ENCODE measurements around the gene NKX2-3. TPM values are rescaled to one million over a fixed set of nuclear protein-coding genes. Genes with fewer than 3 reads are reported as not detected.

Gene NKX2-3
- total and polyA plus RNA-seq, 2 experiments from 2014 or later: 0.17 TPM; not detected in 1

DNA sequence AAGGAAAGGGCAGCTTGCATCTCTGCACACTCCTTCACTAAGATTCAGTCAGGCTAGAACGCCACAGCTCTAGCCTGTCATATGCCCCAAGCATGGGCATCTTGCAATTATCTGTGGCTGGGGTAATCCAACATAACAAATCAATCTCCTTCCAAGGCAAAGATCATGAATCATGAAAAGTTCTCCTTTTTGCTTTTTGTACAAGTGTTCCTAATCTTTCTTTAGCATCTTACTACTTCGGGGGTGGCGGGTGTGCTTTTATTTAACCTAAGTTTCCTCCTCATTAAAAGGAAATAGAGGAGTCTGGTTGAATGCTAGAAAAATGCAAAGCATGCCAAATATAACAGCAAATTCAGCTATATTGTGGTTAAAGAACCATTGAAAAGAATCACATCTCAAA lies 43.5 kb upstream of the NKX2-3 start:
- H3K36me3 ChIP-seq (replicated peaks; ENCODE audit: insufficient read depth, low read depth): no peaks in the 10 kb centered on the region
- H4K20me1 ChIP-seq (ENCODE audit: insufficient read depth, poor library complexity, severe bottlenecking): no peaks in the 10 kb centered on the region
- H3K27ac ChIP-seq: no peak overlapping the region
- no peak overlapping the region for H3K4me2 ChIP-seq
- 82% methylated on average over 3 of the region's 3 CpGs for WGBS (ENCODE audit: low lambda C conversion rate, missing lambda C conversion rate)
- no peaks in the 10 kb centered on the region for H3K9me2 ChIP-seq (replicated peaks; ENCODE audit: insufficient read depth)
- no peak for DNase-seq (ENCODE audit: low spot score)
- TF ChIP-seq EZH2phosphoT487 (IDR thresholded peaks at IDR 0.05; ENCODE audit: low read depth, severe bottlenecking, unreplicated experiment): no peak
- no peak for TF ChIP-seq EZH2 (IDR thresholded peaks at IDR 0.05; ENCODE audit: borderline replicate concordance)
- TF ChIP-seq, protein P1, sequence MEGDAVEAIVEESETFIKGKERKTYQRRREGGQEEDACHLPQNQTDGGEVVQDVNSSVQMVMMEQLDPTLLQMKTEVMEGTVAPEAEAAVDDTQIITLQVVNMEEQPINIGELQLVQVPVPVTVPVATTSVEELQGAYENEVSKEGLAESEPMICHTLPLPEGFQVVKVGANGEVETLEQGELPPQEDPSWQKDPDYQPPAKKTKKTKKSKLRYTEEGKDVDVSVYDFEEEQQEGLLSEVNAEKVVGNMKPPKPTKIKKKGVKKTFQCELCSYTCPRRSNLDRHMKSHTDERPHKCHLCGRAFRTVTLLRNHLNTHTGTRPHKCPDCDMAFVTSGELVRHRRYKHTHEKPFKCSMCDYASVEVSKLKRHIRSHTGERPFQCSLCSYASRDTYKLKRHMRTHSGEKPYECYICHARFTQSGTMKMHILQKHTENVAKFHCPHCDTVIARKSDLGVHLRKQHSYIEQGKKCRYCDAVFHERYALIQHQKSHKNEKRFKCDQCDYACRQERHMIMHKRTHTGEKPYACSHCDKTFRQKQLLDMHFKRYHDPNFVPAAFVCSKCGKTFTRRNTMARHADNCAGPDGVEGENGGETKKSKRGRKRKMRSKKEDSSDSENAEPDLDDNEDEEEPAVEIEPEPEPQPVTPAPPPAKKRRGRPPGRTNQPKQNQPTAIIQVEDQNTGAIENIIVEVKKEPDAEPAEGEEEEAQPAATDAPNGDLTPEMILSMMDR (IDR thresholded peaks at IDR 0.05; ENCODE audit: poor library complexity): no peak
- H2AFZ ChIP-seq: no peak overlapping the region
- H3K4me3 ChIP-seq: no peak overlapping the region
- H3K79me2 ChIP-seq: no peaks in the 10 kb centered on the region
- no peaks in the 10 kb centered on the region for H3K4me1 ChIP-seq (ENCODE audit: insufficient read depth)
- H3K27me3 ChIP-seq: peaks cover 66% of the 10 kb centered on the region
- no peaks in the 10 kb centered on the region for H3K9me3 ChIP-seq (ENCODE audit: low read depth)

DNA sequence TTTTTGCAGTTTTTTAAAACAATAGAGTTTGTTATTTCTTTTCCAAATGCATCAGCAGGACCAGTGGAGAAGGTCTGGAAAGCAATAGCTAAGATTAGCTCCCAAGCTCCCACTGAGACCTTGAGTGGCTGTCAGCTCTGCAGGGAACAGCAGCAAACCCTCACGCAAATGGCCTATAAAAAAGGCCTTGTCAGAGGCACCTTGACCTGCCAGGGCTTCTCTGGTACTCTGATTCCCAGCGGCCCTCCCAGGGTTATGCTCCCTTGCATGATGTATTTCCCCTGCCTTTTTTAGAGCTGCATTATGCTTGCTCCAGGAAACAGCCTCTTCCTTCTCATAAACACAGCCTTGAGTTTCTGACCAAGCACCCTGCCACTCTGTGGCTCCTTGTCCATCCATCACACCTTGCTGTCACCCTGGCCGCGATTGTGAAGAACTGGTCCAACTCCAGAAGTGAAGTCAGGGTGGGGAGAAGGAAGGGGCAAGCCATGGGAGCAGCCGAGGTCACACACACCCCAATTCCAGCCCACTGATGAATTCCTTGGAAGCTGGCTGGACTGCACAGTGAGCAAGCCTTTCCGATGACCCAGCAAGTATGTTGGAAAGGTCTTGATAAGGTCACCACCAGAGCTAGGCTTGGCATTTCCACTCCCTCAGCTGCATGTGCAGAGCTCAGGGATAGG lies 35.3 kb upstream of the NKX2-3 start:
- no peak for DNase-seq (ENCODE audit: low spot score)

DNA sequence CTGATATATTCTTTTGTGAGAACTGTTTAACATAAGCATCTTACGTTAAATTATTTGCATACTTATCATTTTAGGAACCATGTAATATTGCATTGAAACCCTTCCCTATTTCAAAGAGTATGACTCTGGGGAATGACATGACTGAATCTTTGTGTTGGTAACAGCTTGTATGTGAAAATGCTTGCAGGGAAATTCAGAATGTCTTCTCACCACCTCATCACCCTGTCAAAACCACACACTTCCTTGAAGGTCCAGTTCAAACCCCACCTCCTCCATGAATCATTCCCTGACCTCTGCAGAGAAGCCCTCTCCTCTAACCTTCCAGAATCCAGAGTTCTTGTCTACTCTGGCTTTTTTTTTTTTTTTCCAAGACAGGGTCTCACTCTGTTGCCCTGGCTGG lies 26.3 kb upstream of the NKX2-3 start:
- WGBS (ENCODE audit: low lambda C conversion rate, missing lambda C conversion rate): 81% methylated on average over 1 of the region's 1 CpG
- TF ChIP-seq, protein P1 (IDR thresholded peaks at IDR 0.05; ENCODE audit: poor library complexity): no peak
- TF ChIP-seq EZH2phosphoT487 (IDR thresholded peaks at IDR 0.05; ENCODE audit: low read depth, severe bottlenecking, unreplicated experiment): no peak
- no peak for TF ChIP-seq EZH2 (IDR thresholded peaks at IDR 0.05; ENCODE audit: borderline replicate concordance)
- Histone ChIP-seq H3K4me1 (ENCODE audit: insufficient read depth) (no peaks in the 10 kb centered on the region), H3K4me3 (no peak overlapping the region), H4K20me1 (ENCODE audit: insufficient read depth, poor library complexity, severe bottlenecking) (no peaks in the 10 kb centered on the region), H3K9me3 (ENCODE audit: low read depth) (no peaks in the 10 kb centered on the region), H3K27me3 (peaks cover 63% of the 10 kb centered on the region), H3K79me2 (no peaks in the 10 kb centered on the region), H3K36me3 (replicated peaks; ENCODE audit: insufficient read depth, low read depth) (no peaks in the 10 kb centered on the region), H3K9me2 (replicated peaks; ENCODE audit: insufficient read depth) (no peaks in the 10 kb centered on the region), H3K27ac (no peak overlapping the region), H3K4me2 (no peak overlapping the region), H2AFZ (no peak overlapping the region)
- DNase-seq (ENCODE audit: low spot score): no peak

More for the DNA sequence above, 35.3 kb upstream of the NKX2-3 start:
- H2AFZ ChIP-seq: no peak overlapping the region
- H4K20me1 ChIP-seq (ENCODE audit: insufficient read depth, poor library complexity, severe bottlenecking): no peaks in the 10 kb centered on the region
- H3K4me1 ChIP-seq (ENCODE audit: insufficient read depth): no peaks in the 10 kb centered on the region
- H3K27ac ChIP-seq: no peak overlapping the region
- no peaks in the 10 kb centered on the region for H3K36me3 ChIP-seq (replicated peaks; ENCODE audit: insufficient read depth, low read depth)
- no peak overlapping the region for H3K4me2 ChIP-seq
- no peaks in the 10 kb centered on the region for H3K9me3 ChIP-seq (ENCODE audit: low read depth)
- H3K9me2 ChIP-seq (replicated peaks; ENCODE audit: insufficient read depth): no peaks in the 10 kb centered on the region
- WGBS (ENCODE audit: low lambda C conversion rate, missing lambda C conversion rate): 69% methylated on average over 6 of the region's 6 CpGs
- TF ChIP-seq EZH2phosphoT487 (IDR thresholded peaks at IDR 0.05; ENCODE audit: low read depth, severe bottlenecking, unreplicated experiment) (no peak), EZH2 (IDR thresholded peaks at IDR 0.05; ENCODE audit: borderline replicate concordance) (no peak)
- TF ChIP-seq, protein P1 (IDR thresholded peaks at IDR 0.05; ENCODE audit: poor library complexity): no peak
- H3K27me3 ChIP-seq: peaks cover 7% of the 10 kb centered on the region
- H3K79me2 ChIP-seq: no peaks in the 10 kb centered on the region
- H3K4me3 ChIP-seq: no peak overlapping the region
